ENCODE measurements around the gene DOK4. TPM values are rescaled to one million over a fixed set of nuclear protein-coding genes. Genes with fewer than 3 reads are reported as not detected.

The DOK4 gene
- total RNA-seq, 1 experiment from 2014 or later, result 14.4 TPM

DNA sequence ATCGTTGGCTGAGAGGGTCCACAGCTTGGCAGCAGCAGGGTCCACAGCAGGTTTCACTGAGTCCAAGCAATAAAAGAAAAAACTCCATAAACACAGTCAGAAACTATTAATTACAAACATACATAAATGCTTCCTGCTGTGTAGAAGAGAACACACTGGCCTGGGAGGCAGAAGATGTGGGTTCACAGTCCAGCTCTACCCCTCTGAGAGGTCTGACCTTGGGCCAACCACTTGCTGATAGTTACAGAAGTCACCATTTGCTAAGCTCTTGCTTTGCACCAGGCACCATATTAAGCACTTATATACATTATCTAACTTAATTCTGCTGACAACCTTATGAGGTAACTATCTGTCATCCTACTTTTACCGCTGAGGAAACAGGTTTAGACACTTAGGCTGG lies 53.8 kb downstream of the DOK4 start:
- no TSS peak for BruUV-seq (replicated peaks)
- CTCF ChIA-PET, result no interaction called here
- H3K9me2 ChIP-seq (ENCODE audit: insufficient read depth), result no peaks in the 10 kb centered on the region
- ATAC-seq (no peak), DNase-seq (ENCODE audit: low read depth, low spot score) (no peak)
- no peaks in the 10 kb centered on the region for H3K9me3 ChIP-seq (ENCODE audit: control insufficient read depth in 1 of 2, insufficient read depth in 1 of 2, low read depth in 1 of 2, low read length in 2 of 2)
- RAD21 ChIA-PET (ENCODE audit: low non-redundant PET in 1 of 2, low total read pairs in 2 of 2, uncharacterized antibody in 2 of 2, unreplicated experiment in 2 of 2), result no interaction called here
- H2AFZ ChIP-seq (ENCODE audit: low read depth, low read length, poor library complexity, severe bottlenecking), result no peak overlapping the region
- no peak overlapping the region for H3K27ac ChIP-seq (ENCODE audit: low read depth, low read length)
- H3K9ac ChIP-seq (ENCODE audit: low read length), result no peak overlapping the region
- peaks cover 68 to 72% of the 10 kb centered on the region in 2 experiments for H3K36me3 ChIP-seq (ENCODE audit: control insufficient read depth in 1 of 2, insufficient read depth in 2 of 2, low read length in 2 of 2)
- no peak overlapping the region for H3K4me2 ChIP-seq (ENCODE audit: low read length)
- POLR2A ChIA-PET, result no interaction called here
- TF ChIP-seq, protein P1, sequence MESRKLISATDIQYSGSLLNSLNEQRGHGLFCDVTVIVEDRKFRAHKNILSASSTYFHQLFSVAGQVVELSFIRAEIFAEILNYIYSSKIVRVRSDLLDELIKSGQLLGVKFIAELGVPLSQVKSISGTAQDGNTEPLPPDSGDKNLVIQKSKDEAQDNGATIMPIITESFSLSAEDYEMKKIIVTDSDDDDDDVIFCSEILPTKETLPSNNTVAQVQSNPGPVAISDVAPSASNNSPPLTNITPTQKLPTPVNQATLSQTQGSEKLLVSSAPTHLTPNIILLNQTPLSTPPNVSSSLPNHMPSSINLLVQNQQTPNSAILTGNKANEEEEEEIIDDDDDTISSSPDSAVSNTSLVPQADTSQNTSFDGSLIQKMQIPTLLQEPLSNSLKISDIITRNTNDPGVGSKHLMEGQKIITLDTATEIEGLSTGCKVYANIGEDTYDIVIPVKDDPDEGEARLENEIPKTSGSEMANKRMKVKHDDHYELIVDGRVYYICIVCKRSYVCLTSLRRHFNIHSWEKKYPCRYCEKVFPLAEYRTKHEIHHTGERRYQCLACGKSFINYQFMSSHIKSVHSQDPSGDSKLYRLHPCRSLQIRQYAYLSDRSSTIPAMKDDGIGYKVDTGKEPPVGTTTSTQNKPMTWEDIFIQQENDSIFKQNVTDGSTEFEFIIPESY (IDR thresholded peaks at IDR 0.05; ENCODE audit: extremely low read depth, insufficient replicate concordance, low read length), result no peak
- no peak for TF ChIP-seq TCF7L2 (IDR thresholded peaks at IDR 0.05; ENCODE audit: borderline replicate concordance, extremely low read depth, insufficient read depth, insufficient read length)
- TF ChIP-seq YY1 (IDR thresholded peaks at IDR 0.05; ENCODE audit: extremely low read depth, insufficient replicate concordance, low read depth, low read length), result no peak
- no peak for TF ChIP-seq EGR1 (IDR thresholded peaks at IDR 0.05; ENCODE audit: low read depth)
- TF ChIP-seq, protein P2, sequence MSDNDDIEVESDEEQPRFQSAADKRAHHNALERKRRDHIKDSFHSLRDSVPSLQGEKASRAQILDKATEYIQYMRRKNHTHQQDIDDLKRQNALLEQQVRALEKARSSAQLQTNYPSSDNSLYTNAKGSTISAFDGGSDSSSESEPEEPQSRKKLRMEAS (IDR thresholded peaks at IDR 0.05), result no peak
- no peak for TF ChIP-seq EZH2phosphoT487 (IDR thresholded peaks at IDR 0.05; ENCODE audit: borderline replicate concordance)
- TF ChIP-seq CBX3 (IDR thresholded peaks at IDR 0.05; ENCODE audit: low read depth), result no peak
- TF ChIP-seq SP1 (IDR thresholded peaks at IDR 0.05; ENCODE audit: low read depth), result no peak
- no peak for TF ChIP-seq POLR2AphosphoS5 (IDR thresholded peaks at IDR 0.05; ENCODE audit: low read depth, low read length)
- TF ChIP-seq, protein P3, sequence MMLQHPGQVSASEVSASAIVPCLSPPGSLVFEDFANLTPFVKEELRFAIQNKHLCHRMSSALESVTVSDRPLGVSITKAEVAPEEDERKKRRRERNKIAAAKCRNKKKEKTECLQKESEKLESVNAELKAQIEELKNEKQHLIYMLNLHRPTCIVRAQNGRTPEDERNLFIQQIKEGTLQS (IDR thresholded peaks at IDR 0.05), result no peak
- TF ChIP-seq SRF (IDR thresholded peaks at IDR 0.05; ENCODE audit: low read depth), result no peak
- no peak for TF ChIP-seq ZNF274 (IDR thresholded peaks at IDR 0.05; ENCODE audit: low read depth, low read length)
- TF ChIP-seq, protein P4, sequence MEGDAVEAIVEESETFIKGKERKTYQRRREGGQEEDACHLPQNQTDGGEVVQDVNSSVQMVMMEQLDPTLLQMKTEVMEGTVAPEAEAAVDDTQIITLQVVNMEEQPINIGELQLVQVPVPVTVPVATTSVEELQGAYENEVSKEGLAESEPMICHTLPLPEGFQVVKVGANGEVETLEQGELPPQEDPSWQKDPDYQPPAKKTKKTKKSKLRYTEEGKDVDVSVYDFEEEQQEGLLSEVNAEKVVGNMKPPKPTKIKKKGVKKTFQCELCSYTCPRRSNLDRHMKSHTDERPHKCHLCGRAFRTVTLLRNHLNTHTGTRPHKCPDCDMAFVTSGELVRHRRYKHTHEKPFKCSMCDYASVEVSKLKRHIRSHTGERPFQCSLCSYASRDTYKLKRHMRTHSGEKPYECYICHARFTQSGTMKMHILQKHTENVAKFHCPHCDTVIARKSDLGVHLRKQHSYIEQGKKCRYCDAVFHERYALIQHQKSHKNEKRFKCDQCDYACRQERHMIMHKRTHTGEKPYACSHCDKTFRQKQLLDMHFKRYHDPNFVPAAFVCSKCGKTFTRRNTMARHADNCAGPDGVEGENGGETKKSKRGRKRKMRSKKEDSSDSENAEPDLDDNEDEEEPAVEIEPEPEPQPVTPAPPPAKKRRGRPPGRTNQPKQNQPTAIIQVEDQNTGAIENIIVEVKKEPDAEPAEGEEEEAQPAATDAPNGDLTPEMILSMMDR (IDR thresholded peaks at IDR 0.05 in 2 of 3, conservative IDR thresholded peaks at IDR 0.05 in 1 of 3; ENCODE audit: borderline replicate concordance in 1 of 3, insufficient read depth in 1 of 3, low read depth in 2 of 3, low read length in 2 of 3), result no peak
- TF ChIP-seq CEBPB (IDR thresholded peaks at IDR 0.05; ENCODE audit: low read depth), result no peak
- no peak for TF ChIP-seq SIN3A (IDR thresholded peaks at IDR 0.05; ENCODE audit: low read depth)
- no peaks in the 10 kb centered on the region for H3K4me1 ChIP-seq (ENCODE audit: control insufficient read depth in 1 of 2, insufficient read depth in 2 of 2, low read length in 2 of 2)
- H4K20me1 ChIP-seq (ENCODE audit: insufficient read depth), result no peaks in the 10 kb centered on the region
- no peaks in the 10 kb centered on the region for H3K27me3 ChIP-seq (ENCODE audit: insufficient read depth, low read length)
- no peaks in the 10 kb centered on the region for H3K79me2 ChIP-seq (ENCODE audit: insufficient read depth, low read length)
- H3K4me3 ChIP-seq (replicated peaks in 1 of 2; ENCODE audit: low read depth in 1 of 2, low read length in 2 of 2), result no peak overlapping the region
- intact Hi-C loops (cut with micrococcal nuclease), result no loop called here
